GM18868 (cell line): ENCODE measurements around the gene AZI2.

ENCODE experiments used
- ATAC-seq: cut with Tn5 transposase; IDR thresholded peaks from one replicate; pipeline ENCODE4 v1.9.1; 2021; ENCODE audit warnings: mild to moderate bottlenecking, moderate library complexity; ENCODE audit not compliant: unreplicated experiment

Gene AZI2, protein sequence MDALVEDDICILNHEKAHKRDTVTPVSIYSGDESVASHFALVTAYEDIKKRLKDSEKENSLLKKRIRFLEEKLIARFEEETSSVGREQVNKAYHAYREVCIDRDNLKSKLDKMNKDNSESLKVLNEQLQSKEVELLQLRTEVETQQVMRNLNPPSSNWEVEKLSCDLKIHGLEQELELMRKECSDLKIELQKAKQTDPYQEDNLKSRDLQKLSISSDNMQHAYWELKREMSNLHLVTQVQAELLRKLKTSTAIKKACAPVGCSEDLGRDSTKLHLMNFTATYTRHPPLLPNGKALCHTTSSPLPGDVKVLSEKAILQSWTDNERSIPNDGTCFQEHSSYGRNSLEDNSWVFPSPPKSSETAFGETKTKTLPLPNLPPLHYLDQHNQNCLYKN

DNA sequence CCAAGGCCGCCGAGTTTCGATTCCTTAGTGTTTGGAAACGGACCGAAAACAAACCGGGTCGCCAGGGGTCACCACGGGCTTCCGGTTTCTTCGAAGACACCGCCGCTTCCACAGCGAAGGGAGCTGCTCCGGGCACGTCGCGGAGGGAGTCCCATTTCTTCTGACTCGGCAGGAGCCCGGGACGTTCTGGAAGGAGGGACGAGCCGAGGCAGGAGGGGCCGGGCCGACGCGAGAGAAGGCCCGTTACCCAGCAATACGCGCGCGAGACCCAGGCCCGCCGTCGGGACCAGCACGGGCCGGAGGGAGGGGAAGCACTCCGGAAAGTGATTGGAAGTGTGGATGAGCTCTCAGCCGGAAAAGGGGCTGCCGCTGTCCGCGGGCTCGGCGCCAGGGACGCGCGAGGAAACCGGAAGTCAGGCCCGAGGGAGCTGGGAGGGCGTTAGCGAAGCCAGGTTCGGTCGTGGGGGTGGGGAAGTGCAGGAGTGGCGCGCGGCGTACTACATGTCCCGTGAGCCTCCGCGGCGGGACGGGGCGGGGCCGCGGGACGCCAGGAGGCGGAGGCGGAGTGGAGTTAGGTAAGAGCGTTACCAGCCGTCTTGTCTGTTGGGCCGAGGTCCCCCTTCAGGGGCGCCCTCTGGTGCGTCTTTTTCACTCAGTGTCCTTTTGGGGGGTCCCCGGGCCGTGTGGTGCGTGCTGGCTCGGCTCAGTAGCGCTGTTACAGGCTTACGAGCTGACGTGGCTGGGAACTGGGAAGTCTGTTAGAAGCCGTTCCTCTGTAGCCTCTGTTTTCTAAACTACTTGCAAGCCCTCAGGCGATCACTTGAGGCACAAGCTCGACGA, at the start of gene AZI2, which contains the start of gene ZCWPW2:
AZI2 (minus strand) TSS at position 196 of the 840 bp plus-strand sequence. CDS start 8,207 bp downstream, outside the sequence.
ZCWPW2 (plus strand) TSS at position 93 of the 840 bp plus-strand sequence. CDS start 64,348 bp downstream, outside the sequence.
- peak; percentile 91 for ATAC-seq

DNA sequence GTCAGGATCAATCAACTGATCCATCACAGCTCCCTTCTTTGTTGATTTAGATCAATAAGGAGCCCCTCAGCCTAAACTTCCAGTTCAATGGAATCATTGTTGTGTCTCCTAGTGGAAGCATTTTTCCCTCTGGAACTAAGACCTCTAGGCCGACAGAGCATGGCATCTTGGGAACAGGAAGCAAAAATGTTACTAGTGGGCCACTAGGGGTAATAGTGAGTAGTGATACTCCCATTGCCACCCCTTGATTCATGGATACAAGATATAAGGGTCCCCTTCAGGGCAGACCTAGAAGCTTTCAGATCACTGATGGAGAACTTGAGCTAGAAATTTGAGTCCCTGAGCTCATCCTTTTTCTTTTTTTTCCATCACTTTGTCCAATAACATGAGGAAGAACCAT, 40.4 kb upstream of the AZI2 start:
- no peak for ATAC-seq

DNA sequence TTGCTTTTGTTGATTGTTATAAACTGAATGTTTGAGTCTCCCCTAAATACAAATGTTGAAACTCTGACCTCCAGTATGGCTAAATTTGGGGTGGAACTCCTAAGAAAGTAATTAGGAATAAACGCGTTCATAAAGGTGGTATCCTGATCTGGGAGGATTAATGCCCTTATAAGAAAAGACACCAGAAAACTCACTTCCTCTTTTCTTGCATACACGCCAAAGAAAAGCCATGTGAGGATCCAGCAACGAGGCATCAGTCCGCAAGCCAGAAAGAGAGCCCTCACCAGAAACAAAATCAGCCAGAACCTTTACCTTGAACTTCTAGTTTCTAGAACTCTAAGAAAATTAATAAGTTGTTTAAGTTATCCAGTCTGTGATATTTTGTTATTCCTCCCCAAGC, 37.4 kb upstream of the AZI2 start:
- no peak for ATAC-seq

DNA sequence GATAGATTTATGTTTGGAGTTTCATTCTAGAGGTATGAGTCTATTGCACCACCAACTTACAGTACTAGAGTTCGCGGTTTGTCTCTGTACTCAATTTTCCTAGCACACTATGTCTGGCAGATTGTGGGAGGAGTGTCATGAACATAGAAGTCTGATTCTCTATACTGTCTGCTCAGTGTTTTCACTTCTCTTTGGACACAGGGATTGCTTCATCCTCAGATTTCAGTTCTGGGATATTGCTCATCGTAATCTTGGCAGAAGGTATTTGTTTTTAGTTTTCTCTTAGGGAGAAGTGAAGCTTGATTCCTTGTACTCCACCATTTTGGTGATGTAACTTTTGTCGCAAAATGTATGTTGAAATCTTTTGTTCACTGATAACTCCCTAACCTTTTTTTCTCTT, 27.8 kb upstream of the AZI2 start:
- no peak for ATAC-seq

DNA sequence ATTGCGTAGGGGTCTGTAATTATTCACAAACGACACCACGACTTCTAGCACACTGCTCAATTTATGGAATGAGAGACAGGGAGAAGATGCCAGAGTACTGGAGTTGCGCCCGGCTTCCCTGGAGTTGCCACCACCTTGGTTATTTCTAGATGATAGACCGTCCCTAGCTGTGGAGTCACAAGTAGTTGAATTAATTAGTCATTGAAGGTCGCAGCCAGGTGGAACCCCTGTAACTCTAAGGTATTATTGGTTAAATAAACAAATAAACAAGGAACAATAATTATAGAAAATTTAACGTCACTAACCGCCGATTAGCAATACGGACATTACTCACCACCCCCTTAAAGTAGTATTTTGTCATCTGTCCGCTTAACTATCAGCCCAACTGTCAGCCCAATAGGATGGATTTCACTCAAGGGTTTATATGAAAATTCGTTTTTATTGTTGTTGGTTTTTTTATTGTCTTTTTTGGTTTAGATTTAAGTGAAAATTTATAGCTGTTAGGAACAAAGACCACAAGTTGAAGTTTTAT, 911 bp upstream of the AZI2 start:
- ATAC-seq, result no peak

DNA sequence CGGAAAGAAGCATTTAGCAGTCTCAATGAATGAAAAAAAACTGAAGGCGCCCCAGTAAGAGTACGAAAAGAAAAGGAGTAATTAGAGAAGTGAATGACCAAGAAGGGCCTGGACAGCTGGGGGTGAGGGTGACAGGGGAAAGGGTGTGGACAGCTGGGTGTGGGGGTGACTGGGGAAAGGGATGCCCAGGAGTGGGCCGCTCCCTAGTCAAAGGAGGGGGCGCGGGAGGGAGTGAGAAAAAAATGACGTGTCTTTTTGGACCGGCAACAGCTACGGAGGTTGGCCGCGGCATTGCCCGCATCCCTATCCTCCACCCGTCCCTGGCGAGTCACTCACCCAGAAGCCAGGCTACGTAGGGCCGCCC, 377 bp downstream of the AZI2 start:
- no peak for ATAC-seq

DNA sequence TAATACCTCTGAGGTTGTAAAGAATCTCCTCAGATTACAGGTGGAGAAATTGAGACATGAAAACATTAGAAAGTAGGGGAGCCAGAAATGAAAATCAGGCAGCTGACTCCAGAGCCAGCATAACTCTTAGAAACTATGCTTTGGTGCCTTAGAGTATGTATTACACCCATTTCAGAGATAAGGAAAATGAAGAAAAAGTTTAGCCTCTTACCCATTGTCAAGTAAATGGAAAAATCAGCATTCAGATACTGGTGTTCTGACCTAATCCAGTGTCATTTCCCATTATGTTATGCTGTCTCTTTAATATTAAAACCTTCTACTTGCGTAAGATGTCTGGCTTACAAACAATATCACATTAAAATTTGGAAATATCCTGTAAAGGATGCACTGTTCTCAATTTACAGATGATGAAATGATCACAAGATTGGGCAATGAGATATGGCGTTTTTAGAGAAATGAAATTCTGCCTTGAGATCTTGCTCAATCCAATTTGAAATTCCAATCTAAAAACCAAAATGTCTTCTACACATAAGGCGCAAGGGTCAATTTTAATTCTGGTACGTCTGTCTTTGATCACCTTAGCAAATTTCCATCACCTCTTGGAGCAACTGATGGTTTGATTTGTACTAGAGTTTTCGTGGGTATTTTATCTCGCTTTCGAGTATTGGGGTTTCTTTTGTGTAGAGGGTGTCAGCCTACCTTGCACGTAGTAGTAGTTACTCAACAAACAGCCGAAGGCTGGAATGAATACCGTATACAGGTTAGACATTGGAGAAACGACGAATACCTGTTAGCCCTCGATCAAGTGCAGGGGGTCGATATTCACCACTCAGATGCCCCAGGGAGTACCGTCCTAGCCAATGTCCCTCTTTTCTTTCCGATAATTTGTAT, 1.0 kb downstream of the AZI2 start:
- no peak for ATAC-seq

DNA sequence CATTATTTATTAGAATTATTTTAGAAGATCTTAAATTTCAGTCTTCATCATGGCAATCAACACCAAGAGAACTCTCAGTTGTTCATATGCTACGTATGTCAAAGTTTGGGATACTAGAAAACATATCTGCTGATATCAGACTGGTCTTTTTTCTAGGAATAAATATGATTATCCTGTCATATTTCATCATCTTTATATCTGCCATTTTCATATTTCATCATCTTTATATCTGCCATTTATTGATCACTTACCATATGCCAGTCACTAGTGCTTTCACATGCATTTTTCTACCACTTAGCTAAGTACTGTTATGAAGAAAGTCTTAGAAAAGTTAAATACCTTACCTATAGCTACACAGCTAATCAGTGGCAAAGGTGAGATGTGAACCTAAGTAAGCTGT, 2.9 kb downstream of the AZI2 start:
- no peak for ATAC-seq

DNA sequence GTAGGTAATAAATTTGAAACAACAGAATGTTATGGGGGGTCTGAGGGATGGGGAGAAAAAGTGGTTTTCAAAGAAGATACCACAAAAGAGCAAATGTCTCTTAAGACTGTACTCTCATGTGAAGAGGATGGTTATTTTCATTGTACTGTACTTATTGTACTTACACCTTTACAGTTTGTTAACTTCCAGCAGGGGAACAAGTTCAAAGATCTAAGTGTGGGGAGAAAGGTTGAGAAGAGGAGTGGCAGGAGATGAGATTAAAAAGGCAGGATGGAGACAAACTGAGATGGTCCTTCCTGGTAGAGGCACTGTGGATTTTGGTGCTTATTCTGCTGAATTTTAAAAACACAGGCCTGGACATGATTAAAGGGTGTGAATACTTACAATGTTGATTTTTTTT, 5.5 kb downstream of the AZI2 start:
- no peak for ATAC-seq

DNA sequence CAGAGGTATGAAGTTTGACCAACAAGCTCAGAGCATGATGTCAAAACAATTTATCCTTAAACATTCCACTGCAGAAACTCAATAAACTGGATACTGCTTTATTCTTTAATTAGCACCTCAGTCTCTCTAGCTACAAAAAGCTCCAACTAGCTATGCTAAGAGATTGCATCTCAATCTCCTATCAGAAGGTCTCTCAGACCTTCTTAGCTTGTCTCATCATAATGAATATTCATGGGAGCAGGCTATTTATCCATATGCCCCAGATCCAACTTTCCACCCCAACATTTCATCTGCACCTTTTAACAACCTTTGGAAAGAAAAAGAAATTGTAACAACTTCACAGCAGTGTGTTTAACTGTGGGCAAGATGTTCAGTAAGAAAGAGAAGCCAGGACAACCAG, 11.4 kb downstream of the AZI2 start:
- no peak for ATAC-seq

DNA sequence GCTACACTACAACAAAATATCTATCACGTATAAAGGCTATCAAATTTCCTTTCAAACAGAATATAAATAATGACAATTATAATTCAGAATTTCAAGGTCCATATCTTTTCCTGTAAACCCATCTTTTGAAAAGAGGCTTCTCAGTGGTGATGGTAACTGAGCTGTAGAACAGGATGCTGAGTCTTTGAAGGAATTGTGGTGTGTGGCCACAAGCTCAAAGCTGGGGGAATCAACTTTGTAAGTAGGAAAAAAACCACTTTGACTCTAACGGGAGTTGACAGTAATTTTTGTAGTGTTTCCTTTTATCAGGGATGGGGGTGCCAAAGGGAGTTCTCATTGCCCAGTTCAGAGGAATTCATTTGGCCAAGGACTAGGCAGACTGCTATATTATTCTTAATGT, 13.4 kb downstream of the AZI2 start:
- no peak for ATAC-seq

DNA sequence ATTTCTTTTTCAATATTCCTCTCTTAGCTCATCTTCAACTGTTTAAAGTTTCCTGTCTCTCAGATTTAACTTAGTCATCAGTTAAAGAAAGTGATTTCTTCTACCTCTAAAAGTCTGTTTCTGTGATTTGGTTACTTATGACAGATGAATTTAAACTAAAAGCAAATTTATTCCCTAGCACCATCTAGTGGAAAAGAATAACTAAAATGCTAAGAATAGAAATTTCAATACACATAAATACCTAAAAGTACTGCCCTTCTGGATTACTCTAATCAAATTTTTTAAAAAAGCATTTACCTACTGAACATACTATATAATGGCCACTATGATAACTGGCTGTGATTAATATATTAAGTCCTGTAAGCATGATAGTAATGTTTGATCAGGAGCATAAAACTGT, 14.1 kb downstream of the AZI2 start:
- ATAC-seq, result no peak

DNA sequence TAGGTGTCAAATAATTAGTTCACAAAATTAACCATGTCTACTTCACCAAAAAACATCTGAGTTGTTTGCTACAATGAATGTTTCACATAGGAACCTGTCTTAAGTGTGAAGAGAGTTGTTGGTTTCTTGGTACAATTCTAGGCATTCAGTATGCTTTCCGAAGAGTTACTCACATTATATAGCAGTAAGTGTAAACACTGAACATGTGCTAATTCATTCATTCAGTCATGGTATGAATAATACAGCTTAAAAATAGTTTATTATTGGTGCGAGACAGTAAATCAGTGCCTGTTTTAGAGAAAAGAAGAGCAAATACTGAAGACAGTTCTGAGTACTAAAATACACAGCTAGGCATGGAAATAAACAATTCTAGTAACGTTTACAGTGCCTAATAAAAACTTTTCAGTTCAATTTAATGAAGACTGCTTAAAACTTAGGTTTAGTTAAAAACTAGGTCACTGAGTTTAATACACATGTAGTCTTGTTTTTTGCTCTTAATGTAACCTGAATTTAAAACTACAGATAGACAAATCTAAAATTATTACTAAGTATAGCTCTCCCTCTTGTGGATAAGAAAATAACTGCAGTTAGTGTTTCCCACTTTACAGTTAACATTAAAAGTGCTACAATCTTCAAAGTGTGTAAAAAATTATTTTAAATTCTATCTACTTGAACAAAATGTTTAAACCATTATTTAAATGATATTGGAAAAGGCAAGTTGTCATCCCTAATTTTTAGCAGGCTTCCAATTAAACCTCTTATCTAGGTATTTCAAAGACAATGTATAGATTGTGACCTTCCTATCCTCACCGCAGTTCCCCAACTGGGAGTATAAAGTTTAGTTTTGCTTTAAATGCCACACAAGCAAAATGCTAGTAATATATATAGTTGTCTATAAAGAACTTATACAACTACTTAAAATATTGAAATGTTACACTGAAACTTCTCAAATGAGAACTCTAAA, 20.2 kb downstream of the AZI2 start:
- peak; percentile 27 for ATAC-seq

DNA sequence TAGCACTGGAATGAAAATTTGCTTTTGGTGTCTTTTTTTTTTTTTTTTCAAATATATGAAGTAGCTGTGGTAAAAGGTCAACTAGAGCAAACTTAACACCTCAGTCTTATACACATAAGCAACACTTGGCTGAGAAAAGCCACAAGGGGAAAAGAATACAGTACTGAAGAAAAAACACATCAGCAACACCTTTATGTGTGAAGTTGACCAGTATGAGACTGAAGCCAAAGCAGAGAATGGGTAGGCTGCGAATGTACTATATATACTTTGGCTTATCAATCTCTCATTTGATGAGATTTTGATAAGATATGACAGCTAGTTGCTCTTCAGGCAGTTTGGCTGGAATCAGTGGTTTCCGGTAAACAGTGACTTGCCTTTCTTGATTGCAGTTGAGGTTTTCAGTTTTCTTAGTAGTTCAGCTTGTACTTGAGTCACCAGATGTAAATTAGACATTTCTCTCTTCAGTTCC, 22.1 kb downstream of the AZI2 start:
- ATAC-seq, result peak; percentile 84

DNA sequence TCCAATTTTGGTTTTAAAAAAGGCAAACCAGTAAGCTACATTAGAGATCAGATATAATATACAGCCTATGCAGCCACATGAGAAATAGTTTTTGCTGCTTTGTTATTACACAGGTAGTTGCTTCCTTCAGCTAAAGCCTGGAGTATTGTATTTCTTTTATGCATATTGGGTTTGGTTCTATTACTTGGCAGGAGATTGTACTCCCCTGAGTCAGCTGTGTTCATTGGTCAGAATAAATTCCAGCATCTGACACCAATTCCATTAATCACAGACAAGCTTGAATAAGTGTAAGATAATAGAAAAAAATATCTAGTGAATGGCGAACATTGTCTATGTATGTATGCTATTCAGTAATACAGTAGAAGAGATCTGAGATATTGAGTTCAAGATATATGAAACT, 26.2 kb downstream of the AZI2 start:
- ATAC-seq, result no peak

DNA sequence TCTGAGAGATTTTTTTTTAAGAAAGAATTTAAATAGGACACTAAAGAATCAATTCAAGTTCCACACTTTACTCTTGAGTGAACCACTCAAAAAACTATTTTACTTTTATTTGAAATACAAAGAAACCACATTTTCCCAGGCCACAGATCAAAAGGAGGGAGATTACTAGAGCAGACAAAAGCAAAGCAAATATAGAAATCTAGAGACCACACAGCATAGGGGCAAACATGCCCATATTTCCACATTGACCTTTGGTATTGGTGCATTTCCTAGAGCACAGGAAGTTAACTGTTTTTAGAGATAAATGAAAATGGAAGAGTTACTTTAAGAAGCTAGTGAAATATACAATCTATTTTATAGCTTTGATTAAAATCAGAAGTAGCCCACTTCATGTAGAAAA, 27.6 kb downstream of the AZI2 start:
- ATAC-seq, result no peak

DNA sequence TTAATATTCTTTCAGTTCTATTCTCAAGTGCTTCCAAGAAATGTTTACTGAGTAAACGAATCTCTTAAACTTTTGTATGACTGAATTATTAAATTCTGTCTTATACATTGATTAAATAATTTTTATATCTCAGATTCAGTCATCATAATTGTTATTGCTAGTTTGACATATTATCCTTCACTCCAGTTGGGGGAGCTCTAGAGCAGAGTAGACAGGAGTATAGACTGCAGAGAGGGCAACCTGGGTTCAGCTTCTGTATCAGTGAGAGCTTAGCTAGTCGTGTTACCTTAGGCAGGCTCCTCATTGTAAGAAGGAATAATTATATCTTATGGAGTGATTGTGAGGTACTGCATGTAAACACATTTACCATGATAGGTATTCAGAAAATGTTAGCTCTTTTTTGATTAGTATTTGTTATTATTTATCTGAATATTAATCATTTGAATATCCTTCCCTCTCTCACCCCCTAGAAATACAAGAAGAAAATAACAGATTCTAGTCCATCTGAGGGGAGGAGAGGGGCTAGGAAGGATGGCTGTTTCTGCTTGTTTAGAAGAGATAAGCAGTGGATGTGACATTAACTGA, 31.1 kb downstream of the AZI2 start:
- ATAC-seq, result peak; percentile 94

DNA sequence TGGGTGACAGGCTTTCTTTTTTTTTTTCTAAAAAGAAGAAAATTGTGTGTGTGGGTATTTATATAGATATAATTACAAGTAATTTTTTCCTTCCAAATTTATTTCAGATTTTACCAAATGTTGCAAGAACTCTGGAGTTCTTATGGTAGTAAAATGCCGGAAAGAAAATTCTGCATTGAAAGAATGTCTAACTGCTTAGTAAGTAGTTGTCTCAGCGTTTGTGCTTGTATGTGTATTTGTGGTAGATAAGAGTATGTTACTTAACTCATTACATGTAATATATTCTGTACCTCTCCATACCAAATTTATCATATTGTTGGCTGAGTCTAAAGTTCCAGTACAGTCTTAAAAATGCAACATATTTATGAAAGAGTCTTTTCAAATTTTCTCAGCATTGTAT, 32.4 kb downstream of the AZI2 start:
- ATAC-seq, result no peak

DNA sequence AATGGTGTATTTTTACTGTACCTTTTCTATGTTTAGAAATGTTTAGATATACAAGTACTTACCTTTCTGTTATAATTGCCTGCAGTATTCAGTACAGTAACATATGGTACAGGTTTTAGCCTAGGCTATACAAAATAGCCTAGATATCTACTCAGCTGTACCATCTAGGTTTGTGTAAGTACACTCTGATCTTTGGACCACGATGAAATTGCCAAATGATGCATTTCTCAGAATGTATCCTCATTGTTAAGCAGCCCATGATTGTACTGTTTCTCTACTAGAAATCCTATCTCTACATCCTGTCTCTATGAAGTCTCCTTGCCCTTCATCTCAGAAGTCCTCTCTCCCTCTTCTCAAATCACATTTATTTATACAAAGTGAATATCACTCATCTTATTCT, 32.9 kb downstream of the AZI2 start:
- ATAC-seq, result no peak
